Adrenal gland (tissue), 12 donors: ENCODE data around the gene GNAQ. TPM values are rescaled to one million over a fixed set of nuclear protein-coding genes. Genes with fewer than 3 reads are reported as not detected.

ENCODE experiments used
- DNase-seq, 7 donors: peaks; one replicate each; pipeline ENCODE4 v3.0.0-alpha.2; 2019 to 2020
- H3K27ac ChIP-seq, 5 donors: fragments of 200-600 bp; sonication (generic) in 4 of 5; 1 replicate in 3 of 5; 2 replicates in 2 of 5; pipeline versions ENCODE4 v1.5.1 to v1.8.0; 2016 to 2020; ENCODE audit warnings: mild to moderate bottlenecking in 1 of 5
- H3K27me3 ChIP-seq: fragments of 200-600 bp; 2 replicates; pipeline ENCODE4 v1.8.0; 2021
- H3K36me3 ChIP-seq, 2 donors: fragments of 200-600 bp; replicated peaks in 1 of 2; 1 replicate in 1 of 2; 2 replicates in 1 of 2; pipeline versions ENCODE4 v1.5.1 to v1.8.0; 2018 to 2022
- H3K4me1 ChIP-seq, 2 donors: fragments of 200-600 bp; replicated peaks in 1 of 2; 1 replicate in 1 of 2; 2 replicates in 1 of 2; pipeline versions ENCODE4 v1.5.1 to v1.8.0; 2018 to 2021
- H3K4me3 ChIP-seq, 4 donors: fragments of 200-600 bp; sonication (generic) in 3 of 4; one replicate each; pipeline ENCODE4 v1.5.1; 2016 to 2018
- H3K9me3 ChIP-seq, 3 donors: fragments of 200-600 bp; sonication (generic) in 1 of 3; replicated peaks in 1 of 3; 1 replicate in 2 of 3; 2 replicates in 1 of 3; pipeline versions ENCODE4 v1.5.1 to v1.8.0; 2016 to 2021
- CTCF ChIP-seq, 6 experiments: fragments of 450-650 bp in 4 of 6; fragments of 200-600 bp in 2 of 6; sonication (generic) in 1 of 6; IDR thresholded peaks; 1 replicate in 5 of 6; 2 replicates in 1 of 6; pipeline versions ENCODE4 v1.5.1 to v1.8.0; 2016 to 2021; ENCODE audit warnings: antibody characterized with exemption in 6 of 6, mild to moderate bottlenecking in 2 of 6, moderate library complexity in 1 of 6
- POLR2A ChIP-seq, 2 donors: fragments of 450-650 bp; IDR thresholded peaks; one replicate each; pipeline ENCODE4 v1.6.1; 2017; ENCODE audit warnings: antibody characterized with exemption in 2 of 2, mild to moderate bottlenecking in 2 of 2, moderate library complexity in 1 of 2
- WGBS, 4 donors: extraction: QIAGEN DNeasy Blood & Tissue Kit in 2 of 4; methylation state at CpG; one replicate each; pipeline versions ENCODE4 v1.1.5 to v1.1.7; 2013 to 2017; 5-methylcytosine and 5-hydroxymethylcytosine counted together
- intact Hi-C, 2 donors: fragments of 100-400 bp; cut with DNase I; formaldehyde crosslinking; loops; one replicate each; pipeline versions ENCODE4 v1.14.1 to v1.15.0; 2022 to 2023
- polyA plus RNA-seq, 3 donors: library from polyadenylated mRNA; stranded (reverse); fragments of 200-250 nt in 2 of 3; fragments of 350-450 nt in 1 of 3; fragmentation: Illumina TruSeq in 1 of 3; extraction: RNeasy Lipid Tissue Mini Kit (QIAGEN cat#74804) in 1 of 3; gene quantifications; one replicate each; pipeline ENCODE4 v1.2.3, GENCODE V29; 2013 to 2014
- total RNA-seq, 9 donors: library from RNA; depleted of rRNA in 4 of 9; stranded (reverse); fragments of >200 nt in 4 of 9; fragments of 120-200 nt in 1 of 9; fragmentation: NEBNext Ultra II Directional in 1 of 9; extraction: Animal tissue kit (Norgen Biotek cat#: 25700) in 1 of 9; gene quantifications; one replicate each; pipeline versions ENCODE4 v1.1.0 to v1.2.4, GENCODE V29; 2013 to 2023
- donor health status: healthy with polysubstance abuse.
- donor health status: Bipolar disorder and iron deficiency.
- donor health status: DM: yes; HTN: yes; CAD: no.
- donor health status: DM: no; HTN: no; CAD: no.
- donor health status: DM: no; HTN: no; CAD: no.
- donor health status: DM: yes; HTN: yes; CAD: no.

GNAQ gene
- total and polyA plus RNA-seq, 12 donors: 15.8 to 71.7 (median 45.1) TPM

GRCh38 chr9:77964258-77964657 lies 67.4 kb downstream of the GNAQ start:
- Histone ChIP-seq H3K4me1 (peaks cover 8 to 35% of the 10 kb centered on the region in 2 donors), H3K36me3 (no peaks in the 10 kb centered on the region), H3K27me3 (no peaks in the 10 kb centered on the region), H3K9me3 (no peaks in the 10 kb centered on the region), H3K27ac (no peak overlapping the region), H3K4me3 (no peak overlapping the region)
- TF ChIP-seq CTCF (IDR thresholded peaks at IDR 0.05) (no peak), POLR2A (IDR thresholded peaks at IDR 0.05) (no peak)
- intact Hi-C loops: no loop called here
- WGBS, 4 donors: 61 to 93% (median 83%) methylated on average over 3 of the region's 3 CpGs
- no peak for DNase-seq

- Histone ChIP-seq H3K27me3 (no peaks in the 10 kb centered on the region), H3K36me3 (no peaks in the 10 kb centered on the region), H3K9me3 (no peaks in the 10 kb centered on the region), H3K4me3 (no peak overlapping the region), H3K4me1 (peaks cover 8 to 33% of the 10 kb centered on the region in 2 donors), H3K27ac (no peak overlapping the region)
- no peak for DNase-seq
- WGBS, 4 donors: 58 to 82% (median 75%) methylated on average over 1 of the region's 1 CpG
- TF ChIP-seq POLR2A (IDR thresholded peaks at IDR 0.05): no peak
- no peak for TF ChIP-seq CTCF (IDR thresholded peaks at IDR 0.05)
- intact Hi-C loops: no loop called here
These were observed 70.1 kb downstream of the GNAQ start for GRCh38 chr9:77961541-77961940.

- Histone ChIP-seq H3K4me3 (no peak overlapping the region), H3K4me1 (peaks cover 8 to 33% of the 10 kb centered on the region in 2 donors)
- intact Hi-C loops: no loop called here
These were observed 71.1 kb downstream of the GNAQ start for GRCh38 chr9:77960356-77961153.

GRCh38 chr9:77959803-77960202 lies 71.8 kb downstream of the GNAQ start:
- 91 to 100% (median 98%) methylated on average over 1 of the region's 1 CpG for WGBS, 4 donors
- intact Hi-C loops: no loop called here
- no peak for DNase-seq
- no peak for TF ChIP-seq POLR2A (IDR thresholded peaks at IDR 0.05)
- TF ChIP-seq CTCF (IDR thresholded peaks at IDR 0.05): no peak
- no peaks in the 10 kb centered on the region for H3K36me3 ChIP-seq
- no peaks in the 10 kb centered on the region for H3K27me3 ChIP-seq
- H3K4me1 ChIP-seq: peaks cover 8 to 33% of the 10 kb centered on the region in 2 donors
- no peaks in the 10 kb centered on the region for H3K9me3 ChIP-seq
- H3K4me3 ChIP-seq: no peak overlapping the region
- no peak overlapping the region for H3K27ac ChIP-seq

More at GRCh38 chr9:77960356-77961153, 71.1 kb downstream of the GNAQ start:
- Histone ChIP-seq H3K36me3 (no peaks in the 10 kb centered on the region), H3K27ac (no peak overlapping the region), H3K27me3 (no peaks in the 10 kb centered on the region), H3K9me3 (no peaks in the 10 kb centered on the region)
- 85 to 89% (median 87%) methylated on average over 5 of the region's 5 CpGs for WGBS, 4 donors
- no peak for DNase-seq
- no peak for TF ChIP-seq POLR2A (IDR thresholded peaks at IDR 0.05)
- TF ChIP-seq CTCF (IDR thresholded peaks at IDR 0.05): no peak
